Cardiac muscle cell (in vitro differentiated cells and primary cell): Measurements from ENCODE around the gene SYNPO2L. TPM values are rescaled to one million over a fixed set of nuclear protein-coding genes. Genes with fewer than 3 reads are reported as not detected.

Source experiments
- DNase-seq, 2 donors: peaks; one replicate each; pipeline versions ENCODE4 v3.0.0 to v3.0.0-alpha.2; 2010 to 2017; ENCODE audit warnings: low read depth in 1 of 2, low spot score in 1 of 2
- H3K27ac ChIP-seq: fragments of 200-600 bp; sonication (generic); 2 replicates; pipeline ENCODE4 v1.5.1; 2016
- H3K27me3 ChIP-seq: fragments of 200-600 bp; sonication (generic); 2 replicates; pipeline ENCODE4 v1.6.0; 2016; ENCODE audit warnings: control low read depth
- H3K36me3 ChIP-seq: fragments of 200-600 bp; sonication (generic); 2 replicates; pipeline ENCODE4 v1.5.1; 2016; ENCODE audit warnings: control low read depth
- H3K4me1 ChIP-seq: fragments of 200-600 bp; sonication (generic); 2 replicates; pipeline ENCODE4 v1.8.1; 2017; ENCODE audit warnings: low read depth, mild to moderate bottlenecking, mixed run types
- H3K4me3 ChIP-seq: fragments of 200-600 bp; sonication (generic); 2 replicates; pipeline ENCODE4 v1.5.1; 2016; ENCODE audit warnings: mild to moderate bottlenecking
- H3K9me3 ChIP-seq: fragments of 200-600 bp; sonication (generic); 2 replicates; pipeline ENCODE4 v1.5.1; 2017; ENCODE audit warnings: low read depth, mild to moderate bottlenecking, control low read depth
- polyA plus RNA-seq: library from polyadenylated mRNA; unstranded; fragments of >200 nt; fragmentation: Nextera tagmentation; extraction: Ambion mirVana; gene quantifications from 2 replicates; pipeline ENCODE4 v1.2.1, GENCODE V29; 2016
- total RNA-seq: library from RNA; depleted of rRNA; stranded (reverse); fragments of >200 nt; gene quantifications from 2 replicates; pipeline ENCODE4 v1.2.3, GENCODE V29; 2016
- TF ChIP-seq, protein P1 (sequence below): IDR thresholded peaks from 2 replicates; pipeline ENCODE4 v1.5.1; 2012; ENCODE audit warnings: low read depth, mild to moderate bottlenecking, low read length

The SYNPO2L gene
- total and polyA plus RNA-seq, 2 experiments from 2014 or later = 13.6 to 33.6 TPM

GRCh38 chr10:73629165-73629564, 26.7 kb downstream of the SYNPO2L start:
- H3K36me3 ChIP-seq = no peaks in the 10 kb centered on the region
- H3K4me1 ChIP-seq = peaks cover 9% of the 10 kb centered on the region
- H3K4me3 ChIP-seq = no peak overlapping the region
- TF ChIP-seq, protein P1, sequence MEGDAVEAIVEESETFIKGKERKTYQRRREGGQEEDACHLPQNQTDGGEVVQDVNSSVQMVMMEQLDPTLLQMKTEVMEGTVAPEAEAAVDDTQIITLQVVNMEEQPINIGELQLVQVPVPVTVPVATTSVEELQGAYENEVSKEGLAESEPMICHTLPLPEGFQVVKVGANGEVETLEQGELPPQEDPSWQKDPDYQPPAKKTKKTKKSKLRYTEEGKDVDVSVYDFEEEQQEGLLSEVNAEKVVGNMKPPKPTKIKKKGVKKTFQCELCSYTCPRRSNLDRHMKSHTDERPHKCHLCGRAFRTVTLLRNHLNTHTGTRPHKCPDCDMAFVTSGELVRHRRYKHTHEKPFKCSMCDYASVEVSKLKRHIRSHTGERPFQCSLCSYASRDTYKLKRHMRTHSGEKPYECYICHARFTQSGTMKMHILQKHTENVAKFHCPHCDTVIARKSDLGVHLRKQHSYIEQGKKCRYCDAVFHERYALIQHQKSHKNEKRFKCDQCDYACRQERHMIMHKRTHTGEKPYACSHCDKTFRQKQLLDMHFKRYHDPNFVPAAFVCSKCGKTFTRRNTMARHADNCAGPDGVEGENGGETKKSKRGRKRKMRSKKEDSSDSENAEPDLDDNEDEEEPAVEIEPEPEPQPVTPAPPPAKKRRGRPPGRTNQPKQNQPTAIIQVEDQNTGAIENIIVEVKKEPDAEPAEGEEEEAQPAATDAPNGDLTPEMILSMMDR = no peak
- no peaks in the 10 kb centered on the region for H3K27me3 ChIP-seq
- H3K9me3 ChIP-seq = no peaks in the 10 kb centered on the region
- no peak for DNase-seq
- H3K27ac ChIP-seq = no peak overlapping the region

GRCh38 chr10:73628405-73628804, 27.4 kb downstream of the SYNPO2L start:
- TF ChIP-seq, protein P1 = no peak
- Histone ChIP-seq H3K36me3 (no peaks in the 10 kb centered on the region), H3K4me3 (no peak overlapping the region), H3K9me3 (no peaks in the 10 kb centered on the region), H3K27me3 (no peaks in the 10 kb centered on the region), H3K4me1 (peaks cover 9% of the 10 kb centered on the region), H3K27ac (no peak overlapping the region)
- no peak for DNase-seq

- H3K4me3 ChIP-seq = no peak overlapping the region
- no peaks in the 10 kb centered on the region for H3K9me3 ChIP-seq
- no peak overlapping the region for H3K27ac ChIP-seq
- no peaks in the 10 kb centered on the region for H3K27me3 ChIP-seq
- peaks cover 9% of the 10 kb centered on the region for H3K4me1 ChIP-seq
- H3K36me3 ChIP-seq = no peaks in the 10 kb centered on the region
- no peak for DNase-seq
- TF ChIP-seq, protein P1 = no peak
Measured at GRCh38 chr10:73627300-73627699, 28.5 kb downstream of the SYNPO2L start.

DNA sequence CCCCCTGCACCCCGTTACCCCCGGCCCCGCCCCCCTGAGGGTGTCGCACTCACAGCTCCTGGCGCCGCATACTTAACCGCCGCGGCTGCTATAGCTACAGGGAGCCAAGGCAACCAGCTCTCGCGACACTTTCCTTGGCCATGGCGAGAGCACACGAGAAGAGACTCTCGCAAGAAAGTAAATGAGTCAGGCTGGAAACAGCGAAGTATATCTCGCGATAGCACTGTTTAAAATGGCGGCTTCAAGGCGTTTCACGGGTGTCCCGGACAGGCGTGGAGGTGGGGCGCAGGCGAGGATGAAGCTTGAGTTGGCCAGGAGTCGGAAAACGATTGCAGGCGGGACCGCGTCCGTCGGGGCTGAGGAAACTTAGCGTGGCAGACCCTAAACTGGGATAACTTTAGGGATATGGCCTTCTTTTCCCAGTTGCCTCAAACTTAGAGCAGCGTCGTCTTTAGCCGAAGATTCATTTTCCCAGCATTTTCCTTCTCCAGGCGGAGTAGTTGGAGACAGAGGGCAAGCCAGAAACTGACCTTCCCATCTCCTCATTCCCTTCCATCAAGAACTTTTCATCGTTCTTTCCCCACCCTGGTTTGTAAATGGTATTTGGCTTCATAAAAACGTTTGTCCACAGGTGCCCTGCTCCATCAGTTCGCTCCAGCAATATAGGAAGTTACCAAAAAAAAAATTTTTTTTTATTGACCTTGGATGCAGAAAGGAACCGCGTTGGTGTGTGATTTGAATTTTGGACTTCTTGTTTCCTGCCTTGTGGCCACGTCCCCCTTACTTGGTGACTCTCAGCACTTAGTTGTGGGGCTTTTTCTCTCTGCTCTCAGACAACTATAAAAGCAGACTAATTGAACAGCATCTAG, 29.7 kb downstream of the SYNPO2L start:
- DNase-seq = peak; percentile 98
- no peaks in the 10 kb centered on the region for H3K36me3 ChIP-seq
- no peaks in the 10 kb centered on the region for H3K9me3 ChIP-seq
- TF ChIP-seq, protein P1 = no peak
- peak overlapping the region; percentile 80 for H3K4me3 ChIP-seq
- peaks cover 9% of the 10 kb centered on the region for H3K4me1 ChIP-seq
- peak overlapping the region; percentile 89 for H3K27ac ChIP-seq
- H3K27me3 ChIP-seq = no peaks in the 10 kb centered on the region

GRCh38 chr10:73625004-73625883, 30.6 kb downstream of the SYNPO2L start:
- Histone ChIP-seq H3K36me3 (no peaks in the 10 kb centered on the region), H3K27ac (peak overlapping the region; percentile 77), H3K9me3 (no peaks in the 10 kb centered on the region), H3K27me3 (no peaks in the 10 kb centered on the region), H3K4me3 (peak overlapping the region; percentile 80), H3K4me1 (peaks cover 9% of the 10 kb centered on the region)
- TF ChIP-seq, protein P1 = no peak
- DNase-seq = peak; percentile 38 to 65
